Caki2 (cell line): ENCODE data around the gene LGALS13. TPM values are rescaled to one million over a fixed set of nuclear protein-coding genes. Genes with fewer than 3 reads are reported as not detected.

ENCODE experiments used
- DNase-seq: peaks from one replicate; pipeline ENCODE4 v3.0.0-alpha.2; 2015; ENCODE audit warnings: low read depth
- in situ Hi-C: cut with HindIII; loops from 2 replicates; pipeline ENCODE4 v1.10.0; 2016; ENCODE audit warnings: low sequenced_read_pairs, low pct_unique_long_range_greater_than_20kb, mixed read lengths
- total RNA-seq: library from RNA; depleted of rRNA; stranded (reverse); fragments of >200 nt; shearing (Covaris generic); gene quantifications from 2 replicates; pipeline ENCODE4 v1.2.3, GENCODE V29; 2014; ENCODE audit warnings: low replicate concordance; rRNA removed

The LGALS13 gene, protein sequence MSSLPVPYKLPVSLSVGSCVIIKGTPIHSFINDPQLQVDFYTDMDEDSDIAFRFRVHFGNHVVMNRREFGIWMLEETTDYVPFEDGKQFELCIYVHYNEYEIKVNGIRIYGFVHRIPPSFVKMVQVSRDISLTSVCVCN
- total RNA-seq, result not detected in 2 replicates

DNA sequence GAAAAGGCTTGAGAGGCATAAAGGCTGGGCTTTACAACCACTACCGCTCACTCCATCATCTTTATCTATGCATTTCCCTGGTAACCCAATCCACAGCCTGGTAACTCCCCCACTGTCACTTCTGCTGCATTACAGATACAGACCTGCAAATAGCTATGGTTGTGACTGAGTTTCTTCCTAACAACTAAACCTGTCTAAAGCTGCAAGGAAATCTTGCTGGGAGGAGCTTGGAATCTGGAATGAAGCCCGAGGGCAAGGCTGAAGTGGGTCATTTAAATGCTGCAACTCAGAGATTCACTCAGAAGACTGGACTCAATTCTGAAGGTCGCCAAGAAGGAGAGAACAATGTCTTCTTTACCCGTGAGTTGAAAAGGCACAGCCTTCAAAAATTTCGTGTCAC, at the start of gene LGALS13:
LGALS13 (plus strand) TSS at position 301 of the 400 bp plus-strand sequence; CDS start at position 346, 45 bp downstream.
- no peak for DNase-seq
- in situ Hi-C loops, result no loop called here

DNA sequence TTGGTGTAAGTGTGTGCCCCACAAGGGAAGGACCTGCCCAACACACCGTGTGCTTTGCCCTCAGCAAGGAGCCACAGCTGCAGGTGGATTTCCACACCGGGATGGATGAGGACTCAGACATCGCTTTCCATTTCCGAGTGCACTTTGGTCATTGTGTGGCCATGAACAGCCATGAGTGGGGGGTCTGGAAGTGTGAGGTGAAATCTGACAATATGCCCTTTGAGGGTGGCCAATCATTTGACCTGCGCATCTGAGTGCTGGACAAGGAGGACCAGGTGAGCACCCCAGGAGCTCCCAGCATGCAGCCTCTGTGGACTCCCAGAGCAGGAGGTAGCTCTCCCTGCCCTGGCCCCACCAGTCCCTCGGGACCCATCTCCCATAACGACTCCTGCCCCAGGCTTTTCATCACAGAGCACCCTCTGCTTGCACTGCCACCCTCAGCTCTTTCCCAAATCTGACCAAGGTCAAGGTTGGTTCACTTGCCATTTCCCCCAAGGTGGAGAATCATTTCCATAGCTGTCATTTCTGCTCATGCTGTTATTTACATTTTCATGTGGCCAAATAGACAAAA, 49.2 kb upstream of the LGALS13 start:
- in situ Hi-C loops, result no loop called here
- no peak for DNase-seq

DNA sequence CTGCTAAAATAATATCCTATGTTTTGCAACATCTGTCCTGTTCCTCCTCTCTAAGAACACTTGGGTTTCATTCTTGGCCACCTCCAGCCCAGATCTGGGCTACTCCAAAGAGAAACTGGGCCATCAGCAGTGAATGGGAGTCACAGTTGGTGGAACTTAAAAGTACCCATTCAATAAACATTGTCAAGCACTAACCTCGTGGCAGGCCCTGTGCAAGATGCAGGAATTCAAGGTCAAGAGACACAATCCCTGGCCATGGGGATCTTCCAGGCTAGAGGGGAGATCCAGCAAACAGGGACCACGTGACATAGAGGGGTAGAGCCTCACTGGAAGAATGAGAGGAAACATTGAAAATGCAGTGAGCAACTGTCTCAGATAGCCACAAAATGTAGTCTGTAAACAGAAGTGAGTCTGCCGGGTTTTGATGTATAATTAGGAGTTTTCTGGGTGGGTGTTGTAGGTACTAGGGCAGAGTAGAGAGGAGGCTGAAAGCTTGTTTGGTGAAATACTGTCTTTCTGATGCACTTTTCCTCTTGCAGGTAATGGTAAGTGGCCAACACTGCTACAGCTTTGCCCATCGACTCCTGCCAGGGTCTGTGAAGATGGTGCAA, 47.5 kb upstream of the LGALS13 start:
- in situ Hi-C loops, result no loop called here
- DNase-seq, result no peak

DNA sequence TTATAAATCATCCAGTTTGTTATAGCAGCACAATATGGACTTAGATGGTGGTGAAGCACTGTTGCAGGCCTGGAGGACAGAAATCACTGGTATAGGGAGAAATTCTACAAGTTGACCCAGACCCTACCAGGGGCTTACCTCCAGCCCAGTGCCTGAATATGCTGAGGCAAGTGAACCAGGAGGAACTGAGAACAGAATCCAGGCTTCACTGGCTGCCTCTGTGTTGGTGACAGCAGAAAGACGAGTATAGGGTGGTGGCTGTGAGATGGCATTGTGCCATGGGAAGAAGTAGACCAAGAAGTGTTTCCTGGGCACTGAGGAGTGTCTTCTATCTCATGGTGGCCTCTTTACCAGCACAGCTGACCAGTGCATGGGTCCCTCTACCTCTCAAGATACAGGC, 46.4 kb upstream of the LGALS13 start:
- in situ Hi-C loops, result no loop called here
- no peak for DNase-seq

- no peak for DNase-seq
- in situ Hi-C loops, result no loop called here
Measured at GRCh38 chr19:39557811-39558623, 44.3 kb upstream of the LGALS13 start.

DNA sequence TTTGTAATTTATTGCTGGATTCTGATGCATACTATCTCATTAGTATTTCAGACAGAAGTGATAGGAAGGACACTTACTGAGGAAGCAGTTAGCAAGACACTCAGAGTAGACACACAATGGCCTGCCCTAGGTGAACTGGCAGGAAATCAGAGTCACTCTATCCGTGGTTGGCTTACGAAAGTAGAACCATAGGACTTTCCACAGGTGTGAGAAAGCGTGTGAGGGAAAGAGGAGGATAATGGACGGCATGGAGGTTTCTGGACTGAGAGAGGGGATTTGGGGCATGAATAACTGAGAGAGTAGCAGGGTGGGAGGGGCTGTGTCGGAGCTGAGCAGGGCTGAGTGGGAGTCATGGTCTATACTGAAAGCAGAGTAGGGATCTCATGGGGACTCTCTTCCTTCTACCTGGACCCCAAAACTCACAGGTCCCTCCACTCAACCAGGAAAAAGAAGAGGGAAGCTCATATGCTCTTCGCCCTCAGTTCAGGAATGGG, 43.7 kb upstream of the LGALS13 start:
- DNase-seq, result no peak
- in situ Hi-C loops, result no loop called here

- peak; percentile 54 for DNase-seq
- in situ Hi-C loops, result no loop called here
Measured at GRCh38 chr19:39563408-39563807, 38.9 kb upstream of the LGALS13 start.

DNA sequence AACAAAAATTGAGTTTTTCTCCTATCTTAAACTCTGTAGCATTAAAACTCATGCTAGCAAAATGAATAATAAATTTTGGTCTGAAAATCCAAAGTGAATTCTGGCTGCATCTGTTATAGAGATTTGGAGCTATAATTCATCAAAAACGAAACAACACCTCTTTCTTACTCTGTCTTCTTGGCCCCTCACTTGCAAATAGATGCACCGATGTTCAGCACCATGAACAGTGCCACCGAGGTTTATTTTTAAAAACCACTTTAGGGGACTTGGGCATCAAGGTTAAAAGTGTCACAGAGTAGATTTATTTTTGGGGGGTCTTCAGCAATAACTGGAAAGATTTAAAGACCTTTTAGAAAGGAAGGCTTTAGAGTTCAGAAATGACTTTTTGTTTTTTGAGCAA, 36.3 kb upstream of the LGALS13 start:
- in situ Hi-C loops, result no loop called here

GRCh38 chr19:39568604-39569003, 33.7 kb upstream of the LGALS13 start:
- peak; percentile 24 for DNase-seq
- in situ Hi-C loops, result no loop called here

More for the DNA sequence above, 36.3 kb upstream of the LGALS13 start:
- no peak for DNase-seq

DNA sequence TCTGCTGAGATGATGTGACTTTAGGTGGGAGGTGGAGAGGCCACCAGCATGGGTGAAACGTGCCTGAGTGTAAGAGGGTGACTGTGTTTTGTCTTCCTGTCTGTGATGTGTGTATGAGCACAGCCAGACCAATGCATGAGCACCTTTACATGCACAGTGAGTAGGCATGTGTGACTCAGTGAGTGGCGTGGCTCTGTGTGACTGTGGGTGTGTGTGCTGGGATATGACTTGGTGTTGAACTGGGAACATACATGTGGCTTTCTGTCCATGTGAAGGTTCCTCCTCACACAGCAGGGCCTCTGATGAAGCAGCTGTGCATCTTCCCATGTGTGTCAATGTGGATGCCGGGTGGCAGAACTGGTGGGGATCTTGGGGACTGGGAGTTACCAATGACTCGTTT, 19.9 kb upstream of the LGALS13 start:
- no peak for DNase-seq
- in situ Hi-C loops, result no loop called here

DNA sequence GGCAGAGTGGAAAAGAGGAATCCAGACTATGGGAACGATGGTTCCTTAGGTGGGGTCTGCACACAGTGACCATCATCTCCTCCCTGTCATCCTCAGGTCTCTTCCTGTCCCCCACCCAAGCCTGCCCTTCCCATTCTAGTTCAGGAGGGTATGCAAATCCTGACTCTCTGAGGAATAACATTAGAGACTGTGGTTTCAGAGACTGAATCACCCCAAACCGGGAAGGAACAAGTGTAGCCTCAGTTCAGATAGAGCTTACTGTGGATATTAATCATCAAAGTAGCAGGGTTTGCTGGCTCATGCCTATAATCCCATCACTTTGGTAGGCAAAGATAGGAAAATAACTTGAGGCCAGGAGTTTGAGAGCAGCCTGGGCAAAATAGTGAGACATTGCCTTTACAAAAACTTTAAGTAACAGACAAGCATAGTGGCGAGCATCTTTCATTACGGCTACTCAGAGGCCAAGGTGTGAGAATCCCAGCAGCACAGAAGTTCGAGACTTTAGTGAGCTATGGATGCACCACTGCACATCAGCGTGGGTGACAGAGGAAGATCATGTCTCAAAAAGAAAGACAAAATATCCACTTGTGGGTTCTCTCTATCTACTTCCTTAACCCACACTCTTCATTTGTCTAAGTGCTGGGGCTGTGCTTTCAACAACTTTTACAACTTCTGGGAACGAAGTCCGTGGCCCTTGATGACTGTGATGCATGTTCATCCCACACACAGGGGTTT, 19.3 kb upstream of the LGALS13 start:
- in situ Hi-C loops, result no loop called here
- DNase-seq, result no peak

DNA sequence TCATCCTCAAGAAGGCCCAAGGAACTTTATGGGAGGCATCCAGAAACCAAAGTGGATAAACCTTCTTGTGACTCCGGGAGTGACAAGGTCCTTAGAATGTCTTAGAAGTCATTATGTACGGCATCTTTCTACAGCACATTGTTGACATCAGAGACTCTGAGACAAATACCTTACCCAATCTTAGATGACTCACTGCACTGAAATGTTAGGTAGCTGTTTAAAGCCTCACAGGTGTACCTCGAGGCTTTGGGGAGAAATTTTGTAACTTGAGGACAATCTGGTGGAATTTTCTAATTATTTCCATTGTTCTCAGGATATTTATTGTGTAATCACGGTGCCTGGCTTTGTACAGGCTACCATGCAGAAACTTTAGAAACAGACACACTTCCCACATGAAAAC, 14.8 kb upstream of the LGALS13 start:
- DNase-seq, result no peak
- in situ Hi-C loops, result no loop called here

GRCh38 chr19:39588066-39588465, 14.3 kb upstream of the LGALS13 start:
- in situ Hi-C loops, result no loop called here
- no peak for DNase-seq

GRCh38 chr19:39590265-39590664, 12.1 kb upstream of the LGALS13 start:
- in situ Hi-C loops, result no loop called here

GRCh38 chr19:39592381-39592780, 9.9 kb upstream of the LGALS13 start:
- in situ Hi-C loops, result no loop called here

More at GRCh38 chr19:39590265-39590664, 12.1 kb upstream of the LGALS13 start:
- peak; percentile 21 for DNase-seq

DNA sequence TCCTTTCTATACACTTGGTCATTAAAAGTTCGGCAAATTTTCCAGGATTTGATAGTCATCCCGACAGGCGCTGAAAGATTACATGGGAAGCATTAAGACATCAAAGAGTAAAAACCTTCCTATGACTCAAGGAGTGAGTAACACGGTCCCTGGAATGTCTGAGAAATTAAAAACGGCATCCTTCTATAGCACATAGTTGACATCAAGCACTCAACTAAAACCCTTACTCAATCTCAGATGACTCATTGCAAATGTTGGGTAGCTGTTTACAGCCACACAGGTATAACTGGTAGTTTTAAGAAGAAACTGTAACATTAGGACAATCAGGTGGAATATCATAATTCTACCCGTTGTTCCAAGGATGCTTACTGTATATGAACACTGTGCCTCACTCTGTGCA, 6.4 kb upstream of the LGALS13 start:
- no peak for DNase-seq
- in situ Hi-C loops, result no loop called here

More at GRCh38 chr19:39592381-39592780, 9.9 kb upstream of the LGALS13 start:
- DNase-seq, result no peak

DNA sequence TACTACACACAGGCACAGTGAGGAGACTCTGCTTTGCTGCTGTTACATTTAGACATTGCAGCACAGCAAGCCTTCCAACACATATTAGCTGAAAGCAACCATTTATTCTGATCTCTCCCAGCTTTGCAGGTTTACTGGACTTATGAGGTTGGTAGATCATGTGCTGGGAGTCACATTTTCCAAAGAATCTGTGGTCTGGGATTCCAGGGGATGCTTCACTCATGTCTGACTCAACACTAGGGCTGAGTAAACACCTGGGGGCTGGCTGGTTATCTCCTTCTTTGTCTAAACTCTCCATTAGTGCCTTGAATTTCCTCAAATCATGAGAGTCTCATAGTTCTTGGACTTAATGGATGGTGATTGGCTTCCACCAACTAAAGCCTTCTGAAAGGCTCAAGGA, 5.4 kb upstream of the LGALS13 start:
- no peak for DNase-seq
- in situ Hi-C loops, result no loop called here

DNA sequence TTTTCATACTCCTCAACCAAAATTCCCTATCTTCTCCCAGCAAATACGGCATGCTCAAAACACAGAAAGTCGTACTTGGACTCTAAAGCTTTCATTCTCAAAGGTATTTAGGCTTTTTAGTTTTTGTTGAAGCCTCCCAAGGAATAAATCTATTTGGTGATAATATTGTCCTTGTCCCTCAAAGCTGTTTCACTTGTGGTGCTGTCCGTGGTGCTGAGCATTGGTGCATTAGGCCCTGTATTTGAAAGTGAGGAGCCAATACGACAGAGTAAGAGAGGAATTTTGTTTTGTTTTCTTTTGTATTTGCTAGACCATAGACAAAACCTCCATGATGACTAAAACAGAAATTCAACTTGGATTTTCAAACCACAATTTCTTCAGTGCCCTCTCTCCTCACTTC, 3.2 kb upstream of the LGALS13 start:
- in situ Hi-C loops, result no loop called here
- peak; percentile 41 for DNase-seq
